GM21737 (cell line): ENCODE measurements around the gene ST3GAL4.

Experiments
- ATAC-seq: cut with Tn5 transposase; IDR thresholded peaks from one replicate; pipeline ENCODE4 v1.9.1; 2021; ENCODE audit warnings: mild to moderate bottlenecking, moderate library complexity; ENCODE audit not compliant: unreplicated experiment

The ST3GAL4 gene

DNA sequence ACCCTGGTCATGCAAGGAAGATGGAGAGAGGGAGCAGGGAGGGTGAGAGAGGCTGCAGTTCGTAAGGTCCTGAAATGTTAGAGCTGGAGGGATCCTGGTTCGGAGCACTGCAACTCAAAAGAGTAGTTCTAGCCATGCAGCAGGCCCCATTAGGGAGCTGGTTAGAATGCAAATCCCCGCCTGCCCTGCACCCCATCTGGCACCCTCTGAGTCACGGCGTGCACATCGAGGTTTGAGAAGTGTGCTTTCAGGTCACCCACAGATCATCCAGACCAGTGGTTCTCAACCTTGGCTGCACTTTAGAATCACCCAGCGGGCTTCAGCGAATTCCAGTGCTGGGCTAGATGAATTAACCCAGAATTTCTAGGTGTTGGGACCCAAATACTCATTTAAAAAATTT lies 48.2 kb downstream of the ST3GAL4 start:
- ATAC-seq: peak; percentile 95

DNA sequence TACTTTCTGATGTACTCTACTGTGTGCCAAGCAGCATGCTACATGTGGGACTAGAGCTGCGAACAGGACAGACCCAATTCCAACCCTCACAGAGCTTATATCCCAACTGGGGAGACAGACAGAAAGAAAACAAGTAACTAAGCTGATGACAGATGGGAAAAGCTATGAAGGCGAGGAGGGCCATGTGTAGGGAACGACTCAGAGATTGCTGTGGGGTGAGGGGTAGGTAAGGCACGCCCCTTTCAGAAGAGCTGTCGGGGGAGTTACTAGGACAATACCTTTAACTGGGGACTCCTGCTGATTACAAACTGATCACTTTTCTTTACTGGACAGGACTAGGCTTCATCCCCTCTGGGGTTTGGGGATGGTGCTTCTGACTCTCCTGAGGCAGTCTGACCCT lies 48.9 kb downstream of the ST3GAL4 start:
- ATAC-seq: no peak

DNA sequence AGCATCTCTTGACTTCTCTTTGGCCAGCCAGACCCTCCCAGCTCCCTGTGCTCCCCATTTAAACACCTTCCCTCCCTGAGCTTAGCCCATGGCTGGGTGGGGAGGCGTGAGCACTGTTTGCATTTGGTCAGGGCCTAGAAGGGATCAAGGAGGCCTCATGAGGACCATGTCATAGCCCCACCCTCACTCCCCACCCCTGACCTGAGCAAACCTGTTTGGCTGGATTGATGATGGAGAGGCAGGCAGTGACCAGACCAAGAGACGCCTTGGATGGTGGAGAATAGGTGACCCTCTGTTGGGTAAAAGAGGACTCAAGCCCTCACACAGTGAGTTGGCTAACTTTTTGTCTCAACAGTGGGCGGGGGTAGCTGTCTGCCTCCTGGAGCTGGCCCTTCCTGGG lies 49.9 kb downstream of the ST3GAL4 start:
- no peak for ATAC-seq

DNA sequence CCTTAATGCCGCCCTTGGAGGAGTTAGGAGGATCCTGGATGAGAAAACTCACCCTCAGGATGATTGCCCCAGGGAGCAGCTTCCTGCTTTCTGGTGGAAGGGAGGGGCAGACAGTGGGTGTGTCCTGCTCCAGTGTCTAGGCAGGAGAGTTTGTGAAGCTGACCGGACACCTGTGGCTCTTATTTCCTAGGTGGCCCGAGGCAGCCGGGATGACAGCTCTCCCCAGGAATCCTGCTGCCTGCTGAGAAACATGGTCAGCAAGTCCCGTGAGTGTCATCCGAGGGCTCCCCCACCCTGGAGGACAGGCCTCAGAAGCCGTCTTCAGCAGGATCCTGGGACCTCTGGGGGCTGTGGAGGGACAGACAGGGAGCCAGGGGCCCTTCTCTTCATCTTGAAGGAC lies 50.4 kb downstream of the ST3GAL4 start:
- no peak for ATAC-seq

DNA sequence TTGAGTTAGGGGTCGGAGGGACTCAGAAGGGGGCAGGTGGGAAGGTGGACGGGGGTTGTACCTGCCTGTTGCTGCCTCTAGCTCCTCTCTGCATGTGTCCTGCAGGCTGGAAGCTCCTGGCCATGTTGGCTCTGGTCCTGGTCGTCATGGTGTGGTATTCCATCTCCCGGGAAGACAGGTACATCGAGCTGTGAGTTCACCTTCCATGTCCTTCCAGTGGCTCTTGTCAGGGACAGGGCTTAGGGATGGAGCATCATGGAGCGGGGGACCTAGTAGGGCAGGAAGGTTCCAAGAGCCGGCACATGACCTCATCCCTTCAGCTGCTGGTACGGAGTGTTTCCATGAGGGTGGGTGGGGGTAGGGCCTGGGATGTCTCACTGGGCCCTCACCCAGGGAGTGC lies 50.9 kb downstream of the ST3GAL4 start:
- no peak for ATAC-seq

DNA sequence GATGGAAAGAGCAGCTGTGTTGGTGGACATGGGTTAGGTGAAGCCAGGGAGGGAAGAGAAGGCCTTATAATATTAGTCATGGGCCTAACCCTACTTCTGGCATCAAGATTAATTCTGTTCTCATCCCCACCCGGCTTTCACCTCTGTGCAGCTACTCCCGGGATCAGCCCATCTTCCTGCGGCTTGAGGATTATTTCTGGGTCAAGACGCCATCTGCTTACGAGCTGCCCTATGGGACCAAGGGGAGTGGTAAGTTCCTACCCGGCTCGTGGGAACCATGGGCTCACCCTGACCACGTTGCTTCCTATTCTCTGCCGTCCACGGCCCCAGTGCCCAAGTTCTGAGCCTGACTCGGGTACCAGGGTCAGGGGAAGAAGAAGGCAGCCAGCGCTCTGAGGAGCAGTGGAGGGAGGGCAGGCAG lies 51.6 kb downstream of the ST3GAL4 start:
- no peak for ATAC-seq

DNA sequence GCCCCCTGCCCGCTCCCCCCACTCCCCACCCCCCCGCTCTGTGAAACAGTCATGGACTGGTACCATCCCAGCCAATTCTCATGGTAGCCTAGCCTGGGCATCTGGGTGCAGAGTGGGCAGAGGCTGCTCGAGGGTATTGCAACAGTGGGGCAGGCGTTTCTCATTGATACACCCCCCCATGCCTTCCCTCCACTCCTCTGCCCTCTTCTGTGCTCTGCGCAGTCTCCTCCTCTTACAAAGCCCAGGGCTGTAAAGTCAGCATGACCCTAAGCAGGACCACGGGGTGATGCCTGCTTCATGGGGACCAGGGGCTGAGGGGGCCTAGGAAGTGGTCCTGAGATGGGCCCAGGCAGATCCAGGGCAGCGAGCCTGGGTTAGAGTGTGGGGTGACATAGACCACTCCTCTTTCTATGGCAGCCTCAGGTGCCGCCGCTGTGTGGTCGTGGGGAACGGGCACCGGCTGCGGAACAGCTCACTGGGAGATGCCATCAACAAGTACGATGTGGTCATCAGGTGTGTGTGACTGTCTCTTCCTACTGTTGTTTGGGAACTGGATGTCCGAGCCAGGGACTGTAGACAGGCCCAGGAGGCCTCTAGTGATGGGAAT lies 52.3 kb downstream of the ST3GAL4 start:
- no peak for ATAC-seq

DNA sequence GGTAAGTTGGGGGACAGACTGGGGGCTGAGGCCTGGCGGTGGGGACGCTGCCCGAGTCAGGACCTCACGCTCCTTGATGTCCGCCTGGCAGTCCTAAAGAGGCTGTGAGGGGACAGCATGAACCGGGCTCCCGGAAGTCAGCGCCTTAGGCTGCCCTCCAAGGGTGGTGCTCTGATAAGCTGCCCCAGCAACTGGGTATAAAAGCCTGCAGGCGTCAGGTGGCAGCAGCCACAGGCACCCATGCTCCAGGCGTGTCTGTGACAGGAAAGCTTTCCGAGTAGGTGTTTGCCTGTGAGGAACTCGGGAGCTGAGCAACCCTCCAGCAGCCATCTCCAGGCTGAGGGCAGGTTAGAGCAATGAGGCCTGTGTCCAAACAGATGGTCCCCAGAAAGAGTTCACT lies 53.0 kb downstream of the ST3GAL4 start:
- ATAC-seq: no peak

DNA sequence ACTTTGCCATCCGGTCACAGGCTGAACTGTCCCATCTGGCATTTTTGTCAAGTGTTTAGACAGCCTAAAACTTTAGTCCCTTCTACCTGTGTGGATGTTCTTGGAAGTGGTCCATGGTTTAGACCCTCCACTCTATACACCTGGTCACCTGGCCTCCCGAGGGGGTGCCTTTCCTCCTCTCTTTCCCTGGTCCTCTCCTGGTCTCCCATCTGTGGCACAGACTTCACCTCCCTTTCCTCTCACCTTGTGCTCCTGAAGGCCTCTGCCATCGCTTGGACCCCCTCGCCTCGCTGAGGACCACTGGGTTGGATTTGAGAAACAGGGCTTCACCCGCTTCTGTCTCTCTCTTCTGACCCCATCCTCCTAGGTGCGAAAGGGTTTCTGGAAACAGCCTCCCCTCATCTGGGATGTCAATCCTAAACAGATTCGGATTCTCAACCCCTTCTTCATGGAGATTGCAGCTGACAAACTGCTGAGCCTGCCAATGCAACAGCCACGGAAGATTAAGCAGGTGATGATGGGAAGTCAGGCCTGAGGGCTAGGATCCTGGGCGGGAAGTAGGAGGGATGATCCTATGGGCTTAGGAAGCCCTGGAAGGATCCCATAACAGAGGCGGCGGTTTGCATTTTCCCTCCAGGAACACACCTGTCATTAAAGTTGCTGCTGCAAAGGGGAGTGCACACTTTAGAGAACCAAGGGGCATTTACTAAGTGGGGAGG lies 53.6 kb downstream of the ST3GAL4 start:
- no peak for ATAC-seq

DNA sequence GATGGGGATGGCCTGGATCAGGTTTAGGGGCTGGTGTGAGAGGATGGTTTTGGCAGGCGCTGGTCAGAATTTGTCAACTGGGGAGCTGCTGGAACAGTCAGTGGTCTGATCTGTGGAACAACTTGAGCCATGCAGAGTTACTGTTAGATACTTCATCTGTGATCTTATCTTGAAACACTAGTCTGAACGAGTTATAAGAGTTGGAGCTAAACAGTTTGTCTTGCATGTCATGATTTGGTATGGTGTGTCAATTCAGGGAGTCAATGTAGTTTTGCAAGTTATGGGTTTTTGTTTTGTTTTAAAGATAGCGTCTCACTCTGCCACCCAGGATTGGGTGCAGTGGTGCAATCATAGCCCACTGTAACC lies 54.1 kb downstream of the ST3GAL4 start:
- no peak for ATAC-seq

DNA sequence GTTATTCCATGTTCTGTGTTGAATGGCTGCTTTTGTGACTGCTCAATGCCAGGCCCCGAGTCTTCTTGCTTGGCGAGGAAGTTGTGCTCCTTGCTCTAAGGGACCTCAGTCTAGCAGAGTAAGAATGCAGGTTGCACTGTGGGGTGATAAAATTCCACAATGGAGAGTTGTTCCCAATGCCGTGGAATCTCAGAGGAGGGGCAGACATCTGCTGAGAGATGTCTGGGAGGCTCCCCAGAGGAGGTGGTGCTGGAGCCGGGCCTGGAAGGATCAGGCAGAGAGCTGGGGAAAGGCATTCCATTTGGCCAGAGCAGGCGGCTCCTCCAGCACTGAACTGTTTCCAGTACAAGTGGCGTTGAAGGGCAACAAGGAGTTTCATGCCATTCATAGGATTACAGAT lies 55.2 kb downstream of the ST3GAL4 start:
- no peak for ATAC-seq

DNA sequence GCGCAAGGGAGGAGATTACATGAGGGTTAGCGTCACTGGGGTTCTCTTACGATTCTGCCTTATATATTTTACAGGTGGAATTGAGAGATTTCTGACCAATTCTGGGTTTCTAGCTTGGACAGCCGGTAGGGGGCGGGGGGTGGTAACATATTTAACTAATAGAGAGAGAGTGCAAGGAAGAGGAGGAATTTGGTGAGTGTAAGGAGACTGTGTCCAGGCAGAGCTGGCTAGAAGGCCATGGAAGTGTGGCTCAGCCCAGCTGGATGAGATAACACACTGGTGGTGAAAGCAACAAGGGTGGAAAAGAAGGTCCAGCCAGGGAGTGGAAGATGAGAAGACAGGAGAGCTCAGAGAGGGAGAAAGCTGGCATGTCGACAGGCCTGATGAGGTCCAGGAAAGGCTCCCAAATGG lies 56.5 kb downstream of the ST3GAL4 start:
- ATAC-seq: no peak

DNA sequence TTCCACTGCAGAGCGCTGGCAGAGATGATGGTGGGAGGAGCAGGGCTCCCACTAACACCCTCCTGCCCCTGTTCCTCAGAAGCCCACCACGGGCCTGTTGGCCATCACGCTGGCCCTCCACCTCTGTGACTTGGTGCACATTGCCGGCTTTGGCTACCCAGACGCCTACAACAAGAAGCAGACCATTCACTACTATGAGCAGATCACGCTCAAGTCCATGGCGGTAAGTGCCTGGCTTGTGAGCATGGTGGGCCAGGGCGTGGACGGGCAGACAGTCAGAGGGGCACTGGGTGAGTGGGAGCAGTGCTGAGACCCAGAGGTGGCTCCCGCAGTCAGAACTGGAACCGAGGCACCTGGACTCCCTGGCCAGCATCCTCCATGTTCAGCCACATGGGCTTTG lies 57.9 kb downstream of the ST3GAL4 start:
- ATAC-seq: no peak

DNA sequence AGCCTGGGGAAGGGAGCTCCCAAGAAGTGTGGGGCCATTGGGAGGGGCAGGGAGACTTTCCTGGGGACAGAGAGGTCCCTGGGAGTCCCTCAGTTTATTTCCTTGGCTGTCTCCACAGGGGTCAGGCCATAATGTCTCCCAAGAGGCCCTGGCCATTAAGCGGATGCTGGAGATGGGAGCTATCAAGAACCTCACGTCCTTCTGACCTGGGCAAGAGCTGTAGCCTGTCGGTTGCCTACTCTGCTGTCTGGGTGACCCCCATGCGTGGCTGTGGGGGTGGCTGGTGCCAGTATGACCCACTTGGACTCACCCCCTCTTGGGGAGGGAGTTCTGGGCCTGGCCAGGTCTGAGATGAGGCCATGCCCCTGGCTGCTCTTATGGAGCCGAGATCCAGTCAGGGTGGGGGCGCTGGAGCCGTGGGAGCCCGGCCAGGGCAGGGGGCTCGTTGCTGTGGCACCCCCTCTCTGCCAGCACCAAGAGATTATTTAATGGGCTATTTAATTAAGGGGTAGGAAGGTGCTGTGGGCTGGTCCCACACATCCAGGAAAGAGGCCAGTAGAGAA lies 58.4 kb downstream of the ST3GAL4 start:
- ATAC-seq: no peak

DNA sequence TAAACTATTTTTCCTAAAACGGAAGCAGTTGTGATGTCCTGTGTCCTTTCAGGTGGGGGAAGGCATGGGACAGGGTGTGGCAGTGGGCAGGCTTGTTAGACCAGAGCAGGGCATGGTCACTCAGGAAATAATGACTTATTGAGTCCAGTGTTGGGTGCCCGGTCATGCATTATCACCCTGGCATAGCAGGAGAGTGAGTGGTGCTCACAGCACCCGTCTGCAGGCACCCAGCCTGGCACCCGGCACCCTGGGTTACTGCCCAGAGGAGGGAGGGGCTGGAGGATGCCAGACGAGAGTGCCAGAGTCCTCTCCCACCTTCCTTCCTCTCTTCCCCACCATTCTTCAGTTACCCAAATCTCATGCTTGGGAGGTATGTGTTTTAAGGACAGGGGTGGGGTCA lies 59.1 kb downstream of the ST3GAL4 start:
- no peak for ATAC-seq

DNA sequence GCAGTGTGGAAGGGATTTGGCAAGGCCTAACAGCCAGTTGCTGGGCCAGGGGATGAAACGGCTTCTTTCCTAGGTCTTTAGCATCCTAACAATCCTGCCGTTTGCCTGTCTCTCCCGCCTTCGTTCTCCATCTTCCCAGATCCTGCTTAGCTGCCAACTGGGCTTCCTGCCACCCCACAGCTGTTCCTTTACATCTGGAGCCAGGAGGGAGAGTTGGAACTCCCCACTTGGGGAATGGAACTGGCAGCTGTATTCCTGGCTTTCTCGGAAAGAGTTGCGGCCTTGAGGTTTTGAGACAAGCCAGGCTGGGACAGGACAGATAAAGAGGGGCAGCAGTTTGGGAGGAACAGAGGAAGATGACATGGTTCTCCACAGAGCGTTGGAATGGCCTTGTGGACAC lies 59.6 kb downstream of the ST3GAL4 start:
- no peak for ATAC-seq

DNA sequence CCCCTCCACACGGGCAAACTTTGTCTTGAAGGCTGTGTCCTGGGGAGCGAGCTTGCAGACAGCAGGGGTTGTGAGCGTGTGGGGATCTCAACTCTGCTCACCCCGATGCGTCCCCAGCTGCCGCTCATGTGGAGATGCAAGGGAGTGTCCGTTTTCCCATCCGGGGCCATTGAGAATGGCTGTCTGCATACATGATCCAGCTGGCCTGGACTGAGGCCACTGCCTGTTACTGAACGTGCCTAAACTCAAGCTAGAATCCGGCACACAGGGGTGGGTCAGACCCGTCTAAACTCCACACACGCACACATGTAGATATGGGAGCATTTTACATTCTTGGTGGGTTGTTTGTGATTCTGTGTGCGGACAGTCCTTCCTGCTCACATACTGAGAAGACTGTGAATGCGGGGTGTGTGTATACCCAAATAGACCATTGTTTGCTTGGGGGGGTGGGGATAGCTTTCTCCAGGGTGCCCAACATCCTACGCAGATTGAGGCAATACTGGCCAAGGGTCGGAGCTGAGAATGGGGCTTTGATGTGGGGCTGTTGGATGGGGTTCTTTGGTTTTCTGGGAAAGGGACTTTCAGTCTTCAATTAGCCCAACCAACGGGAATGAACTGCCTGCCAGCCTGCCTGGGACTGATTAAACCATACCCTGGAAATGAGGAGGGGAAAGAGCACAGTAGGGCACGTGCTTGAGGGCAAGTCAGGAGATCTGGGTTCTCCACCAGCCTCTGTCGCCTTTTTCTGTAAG lies 60.4 kb downstream of the ST3GAL4 start:
- ATAC-seq: no peak

DNA sequence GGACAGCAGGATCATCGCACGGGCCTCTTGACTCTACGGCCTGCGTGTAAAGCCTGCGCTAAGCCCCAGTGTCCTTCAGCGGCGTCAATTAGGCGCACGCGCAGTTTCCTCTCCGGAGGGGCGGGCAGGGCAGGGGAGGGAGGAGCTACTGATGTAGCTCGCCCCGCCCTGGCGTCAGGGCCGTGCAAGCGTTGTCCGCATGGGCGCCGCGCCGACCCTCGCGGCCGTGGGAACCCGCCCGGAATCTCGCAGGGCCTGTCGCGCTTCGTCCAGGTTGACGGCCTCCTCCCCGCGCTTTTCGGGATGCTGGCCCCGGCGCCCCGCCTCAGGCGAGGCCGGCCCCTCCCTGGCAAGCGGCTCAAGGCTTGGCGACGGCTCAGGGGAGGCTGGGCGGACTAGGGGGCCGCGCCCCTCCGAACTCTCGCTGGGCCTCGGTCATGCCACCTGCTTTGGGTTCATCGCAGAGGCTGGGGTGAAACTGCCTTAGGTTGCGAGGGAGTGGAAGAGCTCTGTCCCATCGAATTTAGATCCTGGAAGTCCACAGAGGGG lies 61.1 kb downstream of the ST3GAL4 start:
- peak; percentile 82 for ATAC-seq

DNA sequence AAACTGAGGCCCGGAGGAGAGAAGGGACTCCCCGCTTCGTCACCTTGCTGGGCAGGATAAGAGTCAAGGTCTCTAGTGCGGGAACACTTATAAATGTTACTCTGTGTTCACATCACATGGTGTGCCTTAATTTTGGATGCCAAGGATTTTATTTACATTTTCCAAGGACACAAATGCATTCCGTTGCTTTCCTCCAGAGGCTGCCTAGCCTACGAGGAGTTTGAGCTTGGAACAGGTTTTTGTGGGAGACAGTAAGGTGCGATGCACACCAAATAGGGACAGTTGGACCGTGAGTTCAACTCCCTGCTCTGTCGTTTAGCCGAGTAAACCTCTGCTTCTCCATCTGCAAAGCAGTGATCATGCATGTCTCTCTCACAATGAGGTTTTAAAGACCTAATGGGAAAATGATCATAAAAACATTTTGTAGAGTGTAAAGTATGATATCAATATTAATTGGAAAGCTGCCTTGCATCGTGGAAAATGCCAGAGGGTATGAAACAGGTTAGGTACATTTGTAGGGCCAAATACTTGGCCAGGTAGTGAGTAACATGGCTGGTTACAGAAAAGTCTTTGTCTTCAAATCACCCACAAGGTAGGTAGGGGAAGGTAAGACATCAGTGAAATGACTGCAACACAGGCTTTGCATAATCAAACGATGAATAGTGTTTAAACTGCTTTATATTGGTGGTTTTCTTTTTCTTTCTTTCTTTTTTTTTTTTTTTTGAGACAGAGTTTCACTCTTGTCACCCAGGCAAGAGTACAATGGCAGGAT lies 61.8 kb downstream of the ST3GAL4 start:
- ATAC-seq: no peak

DNA sequence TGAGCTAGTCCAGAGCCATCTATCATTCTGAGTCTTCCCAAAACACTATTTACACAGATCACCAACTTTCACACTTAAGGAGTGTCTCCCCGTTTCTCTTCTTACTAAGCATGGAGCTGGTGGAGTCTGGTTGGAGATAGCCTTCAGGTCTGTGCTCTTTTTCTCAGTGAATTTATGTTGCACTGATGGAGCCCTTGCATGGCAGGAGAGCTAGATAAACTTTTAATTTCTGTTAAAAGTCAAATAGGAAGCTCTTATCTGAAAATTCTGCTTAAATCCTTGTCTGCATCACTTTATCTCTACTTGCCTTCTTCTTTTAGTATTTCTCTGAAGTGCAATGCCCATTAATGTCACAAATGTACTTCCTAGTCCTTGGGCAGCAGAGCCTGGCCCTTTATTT lies 63.4 kb downstream of the ST3GAL4 start:
- no peak for ATAC-seq
